Mammary microvascular endothelial cell (primary cell): ENCODE measurements around the gene SCNN1A. TPM values are rescaled to one million over a fixed set of nuclear protein-coding genes. Genes with fewer than 3 reads are reported as not detected.

Experiments used
- total RNA-seq: library from RNA; depleted of rRNA; stranded (reverse); fragments of >200 nt; gene quantifications from 2 replicates; pipeline ENCODE4 v1.2.3, GENCODE V29; 2015

The SCNN1A gene
- 0.87 TPM in 1 of 2 replicates, not detected in the other for total RNA-seq

GRCh38 chr12:6375269-6376078 is at the start of gene SCNN1A:
TSS of gene SCNN1A (minus strand) at chr12:6375563. CDS start at chr12:6374783, 780 bp downstream.

GRCh38 chr12:6383572-6384498 is 8.5 kb upstream of the SCNN1A start, which contains the start of gene LTBR:
TSS of gene LTBR (plus strand) at chr12:6384162. CDS start at chr12:6384359, 197 bp downstream.

GRCh38 chr12:6341417-6342139 is 33.8 kb downstream of the SCNN1A start, which contains the start of gene TNFRSF1A:
TSS of gene TNFRSF1A (minus strand) at chr12:6342076. CDS start at chr12:6341814, 262 bp downstream.

Other genes with a start within 250 kb of the SCNN1A start
- gene CD9, start 175.2 kb downstream of the SCNN1A start, total RNA-seq = 797 and 853 TPM in 2 replicates
- 0.10 TPM in 1 of 2 replicates, not detected in the other for gene PLEKHG6, start 64.9 kb downstream of the SCNN1A start, total RNA-seq
- 119 and 124 TPM in 2 replicates for gene TNFRSF1A, start 33.5 kb downstream of the SCNN1A start, total RNA-seq
- 124 and 135 TPM in 2 replicates for gene LTBR, start 8.6 kb upstream of the SCNN1A start, total RNA-seq
- gene CD27, start 69.4 kb upstream of the SCNN1A start, total RNA-seq = not detected in 2 replicates
- gene TAPBPL, start 76.5 kb upstream of the SCNN1A start, total RNA-seq = 11.3 and 17.1 TPM in 2 replicates
- 3.8 and 5.5 TPM in 2 replicates for gene VAMP1, start 95.1 kb upstream of the SCNN1A start, total RNA-seq
- 121 and 125 TPM in 2 replicates for gene MRPL51, start 117.7 kb upstream of the SCNN1A start, total RNA-seq
- gene NCAPD2, start 118.5 kb upstream of the SCNN1A start, total RNA-seq = 115 and 480 TPM in 2 replicates
- 5,926 and 6,362 TPM in 2 replicates for gene GAPDH, start 159.0 kb upstream of the SCNN1A start, total RNA-seq
- 17.0 and 17.5 TPM in 2 replicates for gene IFFO1, start 180.5 kb upstream of the SCNN1A start, total RNA-seq
- gene NOP2, start 192.7 kb upstream of the SCNN1A start, total RNA-seq = 37.8 and 44.9 TPM in 2 replicates
- 168 and 192 TPM in 2 replicates for gene CHD4, start 231.8 kb upstream of the SCNN1A start, total RNA-seq